OCI-LY1 (cell line): ENCODE data around the gene SPDYE2B.
"Not testable (repeated sequence)": the region's sequence is repeated elsewhere in the genome, so short reads cannot be mapped to it uniquely, and the experiment has no call there.

Experiments used
- CTCF ChIP-seq: fragments of 200-600 bp; sonication (generic), shearing (Covaris generic); IDR thresholded peaks from 2 replicates; pipeline ENCODE4 v1.5.1; 2017; ENCODE audit warnings: mild to moderate bottlenecking, antibody characterized with exemption, low read length, moderate library complexity, mixed read lengths
- EZH2 ChIP-seq: fragments of 200-600 bp; sonication (generic), shearing (Covaris generic); IDR thresholded peaks from 2 replicates; pipeline ENCODE4 v1.8.0; 2017; ENCODE audit warnings: borderline replicate concordance, mixed run types, mild to moderate bottlenecking, antibody characterized with exemption, low read length, moderate library complexity, mixed read lengths

- not testable (repeated sequence) for TF ChIP-seq CTCF, EZH2
Observed at GRCh38 chr7:102643404-102643803, 6.7 kb upstream of the SPDYE2B start.
